PC-9 (cell line): ENCODE results near the gene GCDH. TPM values are rescaled to one million over a fixed set of nuclear protein-coding genes. Genes with fewer than 3 reads are reported as not detected.

Experiments used
- BruUV-seq: library from RNA; stranded (reverse); fragments of 400-500 nt; replicated peaks from 2 replicates; lab custom pipeline; 2021; lab: Mats Ljungman, UMichigan
- CTCF ChIA-PET: fragments of 300-600 bp; sonication (Branson Sonifier 250); formaldehyde crosslinking; loops from one replicate; lab custom pipeline; 2022; ENCODE audit warnings: antibody characterized with exemption; lab: Charles Lee
- POLR2A ChIA-PET: fragments of 300-600 bp; sonication (Branson Sonifier 250); formaldehyde crosslinking; loops from one replicate; lab custom pipeline; 2022; ENCODE audit warnings: antibody characterized with exemption; ENCODE audit not compliant: unreplicated experiment; lab: Charles Lee
- DNase-seq, 2 experiments: peaks; one replicate each; pipeline versions ENCODE4 v3.0.0 to v3.0.0-alpha.2; 2015 to 2022; ENCODE audit warnings: mixed read lengths in 1 of 2
- H2AFZ ChIP-seq: fragments of 200-600 bp; sonication (generic); 2 replicates; pipeline ENCODE4 v1.8.1; 2017; ENCODE audit warnings: antibody characterized with exemption
- H3F3A ChIP-seq: fragments of 200-600 bp; sonication (generic); 2 replicates; pipeline ENCODE4 v1.8.1; 2017; ENCODE audit warnings: antibody characterized with exemption, mild to moderate bottlenecking, low read depth; ENCODE audit not compliant: insufficient read depth
- H3K27ac ChIP-seq: fragments of 200-600 bp; sonication (generic); 2 replicates; pipeline ENCODE4 v1.6.1; 2016; ENCODE audit warnings: mixed run types
- H3K27me3 ChIP-seq: fragments of 200-600 bp; sonication (generic); 2 replicates; pipeline ENCODE4 v1.6.1; 2016; ENCODE audit warnings: low read depth, mixed run types; ENCODE audit not compliant: insufficient read depth
- H3K36me3 ChIP-seq: fragments of 200-600 bp; sonication (generic); 2 replicates; pipeline ENCODE4 v1.6.1; 2016; ENCODE audit warnings: low read depth, mixed run types
- H3K4me1 ChIP-seq: fragments of 200-600 bp; sonication (generic); replicated peaks from 2 replicates; pipeline ENCODE4 v1.6.1; 2016; ENCODE audit warnings: mixed run types; ENCODE audit not compliant: insufficient read depth
- H3K4me2 ChIP-seq: fragments of 200-600 bp; sonication (generic); 2 replicates; pipeline ENCODE4 v1.6.1; 2017; ENCODE audit warnings: mixed run types
- H3K4me3 ChIP-seq: fragments of 200-600 bp; sonication (generic); 2 replicates; pipeline ENCODE4 v1.6.1; 2016; ENCODE audit warnings: mixed run types
- H3K79me2 ChIP-seq: fragments of 200-600 bp; sonication (generic); 2 replicates; pipeline ENCODE4 v1.6.1; 2017; ENCODE audit warnings: low read depth, mixed run types
- H3K9me2 ChIP-seq: fragments of 200-600 bp; sonication (generic); 2 replicates; pipeline ENCODE4 v1.8.1; 2017; ENCODE audit warnings: mild to moderate bottlenecking; ENCODE audit not compliant: insufficient read depth
- H3K9me3 ChIP-seq: fragments of 200-600 bp; sonication (generic); 2 replicates; pipeline ENCODE4 v1.8.1; 2016; ENCODE audit warnings: low read depth; ENCODE audit not compliant: insufficient read depth
- H4K20me1 ChIP-seq: fragments of 200-600 bp; sonication (generic); 2 replicates; pipeline ENCODE4 v1.8.1; 2017; ENCODE audit not compliant: insufficient read depth
- EZH2 ChIP-seq: fragments of 200-600 bp; sonication (generic); IDR thresholded peaks from 2 replicates; pipeline ENCODE4 v1.8.0; 2017; ENCODE audit warnings: antibody characterized with exemption, low read depth
- intact Hi-C: fragments of 100-400 bp; cut with micrococcal nuclease; formaldehyde crosslinking; loops from one replicate; pipeline ENCODE4 v1.10.0; 2022; ENCODE audit not compliant: unreplicated experiment
- total RNA-seq: library from RNA; stranded (reverse); gene quantifications from 2 replicates; pipeline ENCODE4 v1.2.3, GENCODE V29; 2021
- TF ChIP-seq, protein P1 (sequence below): fragments of 200-600 bp; sonication (generic); conservative IDR thresholded peaks from 2 replicates; pipeline ENCODE4 v1.6.1; 2017; ENCODE audit warnings: mixed run types, antibody characterized with exemption, mild to moderate bottlenecking, moderate library complexity

The GCDH gene
- total RNA-seq, 1 experiment from 2014 or later: 23.2 TPM

DNA sequence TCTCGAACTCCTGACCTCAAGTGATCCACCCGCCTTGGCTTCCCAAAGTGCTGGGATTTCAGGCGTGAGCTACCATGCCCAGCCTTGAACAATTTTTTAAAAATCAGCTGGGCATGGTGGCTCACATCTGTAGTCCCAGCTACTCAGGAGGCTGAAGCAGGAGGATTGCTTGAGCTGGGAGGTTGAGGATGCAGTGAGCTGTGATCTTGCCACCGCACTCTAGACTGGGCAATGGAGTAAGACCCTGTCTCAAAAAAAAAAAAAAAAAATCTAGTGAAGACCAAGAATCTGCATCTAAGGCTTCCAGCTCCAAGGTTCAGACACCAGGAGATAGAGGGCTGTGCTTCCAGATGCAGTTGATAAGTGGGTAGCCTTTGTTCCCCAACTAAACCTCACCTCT lies 26.8 kb upstream of the GCDH start:
- ChIA-PET CTCF (no interaction called here), POLR2A (no interaction called here)
- no peak overlapping the region for H3K4me2 ChIP-seq
- H2AFZ ChIP-seq: no peak overlapping the region
- TF ChIP-seq, protein P1, sequence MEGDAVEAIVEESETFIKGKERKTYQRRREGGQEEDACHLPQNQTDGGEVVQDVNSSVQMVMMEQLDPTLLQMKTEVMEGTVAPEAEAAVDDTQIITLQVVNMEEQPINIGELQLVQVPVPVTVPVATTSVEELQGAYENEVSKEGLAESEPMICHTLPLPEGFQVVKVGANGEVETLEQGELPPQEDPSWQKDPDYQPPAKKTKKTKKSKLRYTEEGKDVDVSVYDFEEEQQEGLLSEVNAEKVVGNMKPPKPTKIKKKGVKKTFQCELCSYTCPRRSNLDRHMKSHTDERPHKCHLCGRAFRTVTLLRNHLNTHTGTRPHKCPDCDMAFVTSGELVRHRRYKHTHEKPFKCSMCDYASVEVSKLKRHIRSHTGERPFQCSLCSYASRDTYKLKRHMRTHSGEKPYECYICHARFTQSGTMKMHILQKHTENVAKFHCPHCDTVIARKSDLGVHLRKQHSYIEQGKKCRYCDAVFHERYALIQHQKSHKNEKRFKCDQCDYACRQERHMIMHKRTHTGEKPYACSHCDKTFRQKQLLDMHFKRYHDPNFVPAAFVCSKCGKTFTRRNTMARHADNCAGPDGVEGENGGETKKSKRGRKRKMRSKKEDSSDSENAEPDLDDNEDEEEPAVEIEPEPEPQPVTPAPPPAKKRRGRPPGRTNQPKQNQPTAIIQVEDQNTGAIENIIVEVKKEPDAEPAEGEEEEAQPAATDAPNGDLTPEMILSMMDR: no peak
- no peak for TF ChIP-seq EZH2
- intact Hi-C loops: no loop called here
- H3K4me1 ChIP-seq: no peaks in the 10 kb centered on the region
- H3F3A ChIP-seq: peaks cover 10% of the 10 kb centered on the region; the same call in 1 of the 2 replicates
- no peaks in the 10 kb centered on the region for H3K79me2 ChIP-seq
- no peaks in the 10 kb centered on the region for H4K20me1 ChIP-seq
- no peak overlapping the region for H3K27ac ChIP-seq
- no peaks in the 10 kb centered on the region for H3K9me3 ChIP-seq
- no peak overlapping the region for H3K4me3 ChIP-seq
- DNase-seq: no peak
- no peaks in the 10 kb centered on the region for H3K9me2 ChIP-seq
- no peaks in the 10 kb centered on the region for H3K36me3 ChIP-seq
- no peaks in the 10 kb centered on the region for H3K27me3 ChIP-seq
- no TSS peak for BruUV-seq

DNA sequence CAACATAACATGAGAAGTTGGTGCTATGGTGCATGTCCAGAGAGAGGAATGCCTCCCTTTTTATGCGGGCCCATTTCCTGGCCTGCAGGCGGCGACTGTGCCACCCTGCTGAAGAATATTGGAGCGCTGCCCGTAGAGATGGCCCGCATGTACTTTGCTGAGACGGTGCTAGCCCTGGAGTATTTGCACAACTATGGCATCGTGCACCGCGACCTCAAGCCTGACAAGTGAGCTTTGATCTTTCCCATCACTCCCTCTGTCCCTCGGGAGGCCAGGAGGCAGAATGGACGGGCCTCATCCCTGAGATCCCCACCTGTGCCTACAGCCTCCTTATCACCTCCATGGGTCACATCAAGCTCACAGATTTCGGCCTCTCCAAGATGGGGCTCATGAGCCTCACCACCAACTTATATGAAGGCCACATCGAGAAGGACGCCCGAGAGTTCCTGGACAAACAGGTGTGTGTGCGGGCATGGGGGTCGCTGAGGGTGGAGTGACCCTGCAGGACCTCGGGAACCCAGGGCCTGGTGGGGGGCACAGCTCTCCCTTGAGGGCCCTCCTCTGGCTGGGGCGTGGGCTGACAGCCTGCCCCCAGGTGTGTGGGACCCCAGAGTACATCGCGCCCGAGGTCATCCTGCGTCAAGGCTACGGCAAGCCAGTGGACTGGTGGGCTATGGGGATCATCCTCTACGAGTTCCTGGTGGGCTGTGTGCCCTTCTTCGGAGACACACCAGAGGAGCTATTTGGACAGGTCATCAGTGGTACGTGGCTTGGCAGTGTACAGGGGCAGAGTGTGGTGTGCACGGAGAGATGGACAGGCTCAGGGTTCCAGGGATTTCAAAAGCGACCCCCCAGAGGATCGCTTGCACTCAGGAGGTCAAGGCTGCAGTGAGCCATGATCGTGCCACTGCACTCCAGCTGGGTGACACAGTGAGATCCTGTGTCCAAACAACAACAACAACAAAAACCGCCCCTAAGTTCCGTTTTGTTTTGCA lies 25.9 kb upstream of the GCDH start:
- no TSS peak for BruUV-seq
- H3K79me2 ChIP-seq: no peaks in the 10 kb centered on the region
- ChIA-PET CTCF (no interaction called here), POLR2A (interaction anchor here (0.7 kb wide), 1 partner anchor 15 kb away, joined by 4 read pairs; no protein-coding TSS in a partner anchor)
- H3K4me1 ChIP-seq: no peaks in the 10 kb centered on the region
- peaks cover 10% of the 10 kb centered on the region; the same call in 1 of the 2 replicates for H3F3A ChIP-seq
- H3K9me2 ChIP-seq: no peaks in the 10 kb centered on the region
- no peak overlapping the region for H3K27ac ChIP-seq
- H2AFZ ChIP-seq: no peak overlapping the region
- intact Hi-C loops: no loop called here
- H3K4me2 ChIP-seq: no peak overlapping the region
- no peaks in the 10 kb centered on the region for H4K20me1 ChIP-seq
- no peak overlapping the region for H3K4me3 ChIP-seq
- no peaks in the 10 kb centered on the region for H3K9me3 ChIP-seq
- no peaks in the 10 kb centered on the region for H3K36me3 ChIP-seq
- no peaks in the 10 kb centered on the region for H3K27me3 ChIP-seq
- no peak for DNase-seq
- TF ChIP-seq EZH2: no peak
- TF ChIP-seq, protein P1: no peak

DNA sequence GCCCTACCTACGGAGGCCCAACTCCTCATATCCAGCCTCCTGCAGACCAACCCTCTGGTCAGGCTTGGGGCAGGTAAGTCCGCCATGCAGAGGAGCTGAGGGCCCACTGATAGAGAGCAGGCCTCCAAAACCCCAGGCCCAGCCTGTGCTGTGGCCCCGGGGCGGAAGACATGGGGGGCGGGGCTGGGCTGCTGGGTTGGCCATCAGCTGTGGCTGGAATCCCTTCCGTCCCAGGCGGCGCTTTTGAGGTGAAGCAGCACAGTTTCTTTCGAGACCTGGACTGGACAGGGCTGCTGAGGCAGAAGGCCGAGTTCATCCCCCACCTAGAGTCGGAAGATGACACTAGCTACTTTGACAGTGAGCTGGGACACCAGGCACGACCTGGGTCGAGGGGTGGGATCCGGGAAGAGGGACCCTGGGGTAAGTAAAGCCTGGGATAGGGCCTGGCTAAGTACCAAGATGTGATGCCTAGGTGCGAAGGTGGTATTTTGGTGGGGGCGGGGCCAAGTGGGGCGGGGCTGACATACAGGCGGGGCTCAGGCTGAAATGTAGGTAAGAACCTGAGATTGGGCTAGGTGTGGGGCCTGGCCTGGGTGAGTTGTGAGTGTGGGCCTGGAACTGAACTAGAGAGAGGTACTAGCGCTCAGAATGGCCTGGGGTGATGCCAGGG lies 25.1 kb upstream of the GCDH start:
- DNase-seq: no peak
- no peaks in the 10 kb centered on the region for H3K36me3 ChIP-seq
- intact Hi-C loops: no loop called here
- H3K4me1 ChIP-seq: no peaks in the 10 kb centered on the region
- H2AFZ ChIP-seq: no peak overlapping the region
- ChIA-PET CTCF (no interaction called here), POLR2A (no interaction called here)
- no peak overlapping the region for H3K4me2 ChIP-seq
- no peaks in the 10 kb centered on the region for H3K79me2 ChIP-seq
- BruUV-seq: no TSS peak
- TF ChIP-seq EZH2: no peak
- TF ChIP-seq, protein P1: no peak
- H3K4me3 ChIP-seq: no peak overlapping the region
- no peaks in the 10 kb centered on the region for H3K27me3 ChIP-seq
- no peaks in the 10 kb centered on the region for H3K9me3 ChIP-seq
- H3K27ac ChIP-seq: no peak overlapping the region
- no peaks in the 10 kb centered on the region for H4K20me1 ChIP-seq
- peaks cover 10% of the 10 kb centered on the region; the same call in 1 of the 2 replicates for H3F3A ChIP-seq
- H3K9me2 ChIP-seq: no peaks in the 10 kb centered on the region
